Measurements from ENCODE around the gene TRAT1.

DNA sequence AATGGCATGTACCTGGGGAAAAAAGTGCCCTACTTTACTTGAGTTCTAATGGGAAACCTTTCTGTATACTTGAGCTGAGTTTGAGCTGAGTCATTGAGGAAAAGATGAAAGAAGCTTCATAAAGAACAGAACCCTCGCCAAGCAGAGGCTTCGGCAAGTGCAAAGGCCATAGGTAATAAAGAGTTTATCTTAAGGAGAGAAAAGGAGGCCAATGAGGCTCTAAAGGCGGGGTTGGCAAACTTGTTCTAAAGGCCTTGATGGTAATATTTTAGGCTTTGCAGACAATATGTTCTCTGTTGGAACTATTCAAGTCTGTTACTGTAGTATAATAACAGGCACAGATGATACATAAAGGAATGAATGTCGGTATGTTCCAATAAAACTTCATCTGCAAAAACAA lies 17.6 kb upstream of the TRAT1 start:
- TF ChIP-seq, protein P1, sequence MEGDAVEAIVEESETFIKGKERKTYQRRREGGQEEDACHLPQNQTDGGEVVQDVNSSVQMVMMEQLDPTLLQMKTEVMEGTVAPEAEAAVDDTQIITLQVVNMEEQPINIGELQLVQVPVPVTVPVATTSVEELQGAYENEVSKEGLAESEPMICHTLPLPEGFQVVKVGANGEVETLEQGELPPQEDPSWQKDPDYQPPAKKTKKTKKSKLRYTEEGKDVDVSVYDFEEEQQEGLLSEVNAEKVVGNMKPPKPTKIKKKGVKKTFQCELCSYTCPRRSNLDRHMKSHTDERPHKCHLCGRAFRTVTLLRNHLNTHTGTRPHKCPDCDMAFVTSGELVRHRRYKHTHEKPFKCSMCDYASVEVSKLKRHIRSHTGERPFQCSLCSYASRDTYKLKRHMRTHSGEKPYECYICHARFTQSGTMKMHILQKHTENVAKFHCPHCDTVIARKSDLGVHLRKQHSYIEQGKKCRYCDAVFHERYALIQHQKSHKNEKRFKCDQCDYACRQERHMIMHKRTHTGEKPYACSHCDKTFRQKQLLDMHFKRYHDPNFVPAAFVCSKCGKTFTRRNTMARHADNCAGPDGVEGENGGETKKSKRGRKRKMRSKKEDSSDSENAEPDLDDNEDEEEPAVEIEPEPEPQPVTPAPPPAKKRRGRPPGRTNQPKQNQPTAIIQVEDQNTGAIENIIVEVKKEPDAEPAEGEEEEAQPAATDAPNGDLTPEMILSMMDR (IDR thresholded peaks at IDR 0.05), result no peak
- no peak for TF ChIP-seq GABPB1 (CRISPR knock-in tag; IDR thresholded peaks at IDR 0.05)
- no peak for TF ChIP-seq ZNF121 (CRISPR knock-in tag; IDR thresholded peaks at IDR 0.05)
- no peak for TF ChIP-seq ZNF232 (CRISPR knock-in tag; IDR thresholded peaks at IDR 0.05)
- no peak for TF ChIP-seq JUN (CRISPR knock-in tag; IDR thresholded peaks at IDR 0.05)
- TF ChIP-seq, protein P2, sequence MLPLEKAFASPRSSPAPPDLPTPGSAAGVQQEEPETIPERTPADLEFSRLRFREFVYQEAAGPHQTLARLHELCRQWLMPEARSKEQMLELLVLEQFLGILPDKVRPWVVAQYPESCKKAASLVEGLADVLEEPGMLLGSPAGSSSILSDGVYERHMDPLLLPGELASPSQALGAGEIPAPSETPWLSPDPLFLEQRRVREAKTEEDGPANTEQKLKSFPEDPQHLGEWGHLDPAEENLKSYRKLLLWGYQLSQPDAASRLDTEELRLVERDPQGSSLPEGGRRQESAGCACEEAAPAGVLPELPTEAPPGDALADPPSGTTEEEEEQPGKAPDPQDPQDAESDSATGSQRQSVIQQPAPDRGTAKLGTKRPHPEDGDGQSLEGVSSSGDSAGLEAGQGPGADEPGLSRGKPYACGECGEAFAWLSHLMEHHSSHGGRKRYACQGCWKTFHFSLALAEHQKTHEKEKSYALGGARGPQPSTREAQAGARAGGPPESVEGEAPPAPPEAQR (CRISPR knock-in tag; IDR thresholded peaks at IDR 0.05), result no peak
- TF ChIP-seq, protein P3, sequence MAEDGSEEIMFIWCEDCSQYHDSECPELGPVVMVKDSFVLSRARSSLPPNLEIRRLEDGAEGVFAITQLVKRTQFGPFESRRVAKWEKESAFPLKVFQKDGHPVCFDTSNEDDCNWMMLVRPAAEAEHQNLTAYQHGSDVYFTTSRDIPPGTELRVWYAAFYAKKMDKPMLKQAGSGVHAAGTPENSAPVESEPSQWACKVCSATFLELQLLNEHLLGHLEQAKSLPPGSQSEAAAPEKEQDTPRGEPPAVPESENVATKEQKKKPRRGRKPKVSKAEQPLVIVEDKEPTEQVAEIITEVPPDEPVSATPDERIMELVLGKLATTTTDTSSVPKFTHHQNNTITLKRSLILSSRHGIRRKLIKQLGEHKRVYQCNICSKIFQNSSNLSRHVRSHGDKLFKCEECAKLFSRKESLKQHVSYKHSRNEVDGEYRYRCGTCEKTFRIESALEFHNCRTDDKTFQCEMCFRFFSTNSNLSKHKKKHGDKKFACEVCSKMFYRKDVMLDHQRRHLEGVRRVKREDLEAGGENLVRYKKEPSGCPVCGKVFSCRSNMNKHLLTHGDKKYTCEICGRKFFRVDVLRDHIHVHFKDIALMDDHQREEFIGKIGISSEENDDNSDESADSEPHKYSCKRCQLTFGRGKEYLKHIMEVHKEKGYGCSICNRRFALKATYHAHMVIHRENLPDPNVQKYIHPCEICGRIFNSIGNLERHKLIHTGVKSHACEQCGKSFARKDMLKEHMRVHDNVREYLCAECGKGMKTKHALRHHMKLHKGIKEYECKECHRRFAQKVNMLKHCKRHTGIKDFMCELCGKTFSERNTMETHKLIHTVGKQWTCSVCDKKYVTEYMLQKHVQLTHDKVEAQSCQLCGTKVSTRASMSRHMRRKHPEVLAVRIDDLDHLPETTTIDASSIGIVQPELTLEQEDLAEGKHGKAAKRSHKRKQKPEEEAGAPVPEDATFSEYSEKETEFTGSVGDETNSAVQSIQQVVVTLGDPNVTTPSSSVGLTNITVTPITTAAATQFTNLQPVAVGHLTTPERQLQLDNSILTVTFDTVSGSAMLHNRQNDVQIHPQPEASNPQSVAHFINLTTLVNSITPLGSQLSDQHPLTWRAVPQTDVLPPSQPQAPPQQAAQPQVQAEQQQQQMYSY (CRISPR knock-in tag; IDR thresholded peaks at IDR 0.05), result no peak
- TF ChIP-seq, protein P4, sequence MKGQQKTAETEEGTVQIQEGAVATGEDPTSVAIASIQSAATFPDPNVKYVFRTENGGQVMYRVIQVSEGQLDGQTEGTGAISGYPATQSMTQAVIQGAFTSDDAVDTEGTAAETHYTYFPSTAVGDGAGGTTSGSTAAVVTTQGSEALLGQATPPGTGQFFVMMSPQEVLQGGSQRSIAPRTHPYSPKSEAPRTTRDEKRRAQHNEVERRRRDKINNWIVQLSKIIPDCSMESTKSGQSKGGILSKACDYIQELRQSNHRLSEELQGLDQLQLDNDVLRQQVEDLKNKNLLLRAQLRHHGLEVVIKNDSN (CRISPR knock-in tag; IDR thresholded peaks at IDR 0.05), result no peak
- TF ChIP-seq, protein P5, sequence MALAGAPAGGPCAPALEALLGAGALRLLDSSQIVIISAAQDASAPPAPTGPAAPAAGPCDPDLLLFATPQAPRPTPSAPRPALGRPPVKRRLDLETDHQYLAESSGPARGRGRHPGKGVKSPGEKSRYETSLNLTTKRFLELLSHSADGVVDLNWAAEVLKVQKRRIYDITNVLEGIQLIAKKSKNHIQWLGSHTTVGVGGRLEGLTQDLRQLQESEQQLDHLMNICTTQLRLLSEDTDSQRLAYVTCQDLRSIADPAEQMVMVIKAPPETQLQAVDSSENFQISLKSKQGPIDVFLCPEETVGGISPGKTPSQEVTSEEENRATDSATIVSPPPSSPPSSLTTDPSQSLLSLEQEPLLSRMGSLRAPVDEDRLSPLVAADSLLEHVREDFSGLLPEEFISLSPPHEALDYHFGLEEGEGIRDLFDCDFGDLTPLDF (CRISPR knock-in tag; IDR thresholded peaks at IDR 0.05), result no peak
- TF ChIP-seq, protein P6, sequence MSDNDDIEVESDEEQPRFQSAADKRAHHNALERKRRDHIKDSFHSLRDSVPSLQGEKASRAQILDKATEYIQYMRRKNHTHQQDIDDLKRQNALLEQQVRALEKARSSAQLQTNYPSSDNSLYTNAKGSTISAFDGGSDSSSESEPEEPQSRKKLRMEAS (CRISPR knock-in tag; IDR thresholded peaks at IDR 0.05), result no peak
- no peak for TF ChIP-seq NR2C2 (CRISPR knock-in tag; IDR thresholded peaks at IDR 0.05)
